WTC11 (cell line): ENCODE measurements around the gene RAB24.

ENCODE experiments used
- AFF4 ChIP-seq: sonication (generic); formaldehyde crosslinking; IDR thresholded peaks from 2 replicates; pipeline ENCODE4 v1.8.1; 2023; ENCODE audit warnings: mild to moderate bottlenecking, missing genetic modification reagents, borderline replicate concordance
- ARID4B ChIP-seq: sonication (generic); formaldehyde crosslinking; IDR thresholded peaks from 2 replicates; pipeline ENCODE4 v1.8.0; 2023; ENCODE audit warnings: missing genetic modification reagents, mild to moderate bottlenecking, borderline replicate concordance
- CTCF ChIP-seq: fragments of 200-600 bp; IDR thresholded peaks from 2 replicates; pipeline ENCODE4 v1.8.0; 2022; ENCODE audit warnings: antibody characterized with exemption
- MAX ChIP-seq: sonication (generic); formaldehyde crosslinking; IDR thresholded peaks from 2 replicates; pipeline ENCODE4 v1.8.0; 2022; ENCODE audit warnings: mild to moderate bottlenecking, missing genetic modification reagents
- ZBTB21 ChIP-seq: sonication (generic); formaldehyde crosslinking; IDR thresholded peaks from 2 replicates; pipeline ENCODE4 v1.8.1; 2023; ENCODE audit warnings: mild to moderate bottlenecking, missing genetic modification reagents, borderline replicate concordance

GRCh38 chr5:177253252-177253651 lies 50.3 kb downstream of the RAB24 start:
- TF ChIP-seq CTCF (no peak), ZBTB21 (CRISPR knock-in tag) (no peak), ARID4B (CRISPR knock-in tag) (no peak), MAX (CRISPR knock-in tag) (no peak), AFF4 (no peak)
